ENCODE results near the gene VAT1L.

DNA sequence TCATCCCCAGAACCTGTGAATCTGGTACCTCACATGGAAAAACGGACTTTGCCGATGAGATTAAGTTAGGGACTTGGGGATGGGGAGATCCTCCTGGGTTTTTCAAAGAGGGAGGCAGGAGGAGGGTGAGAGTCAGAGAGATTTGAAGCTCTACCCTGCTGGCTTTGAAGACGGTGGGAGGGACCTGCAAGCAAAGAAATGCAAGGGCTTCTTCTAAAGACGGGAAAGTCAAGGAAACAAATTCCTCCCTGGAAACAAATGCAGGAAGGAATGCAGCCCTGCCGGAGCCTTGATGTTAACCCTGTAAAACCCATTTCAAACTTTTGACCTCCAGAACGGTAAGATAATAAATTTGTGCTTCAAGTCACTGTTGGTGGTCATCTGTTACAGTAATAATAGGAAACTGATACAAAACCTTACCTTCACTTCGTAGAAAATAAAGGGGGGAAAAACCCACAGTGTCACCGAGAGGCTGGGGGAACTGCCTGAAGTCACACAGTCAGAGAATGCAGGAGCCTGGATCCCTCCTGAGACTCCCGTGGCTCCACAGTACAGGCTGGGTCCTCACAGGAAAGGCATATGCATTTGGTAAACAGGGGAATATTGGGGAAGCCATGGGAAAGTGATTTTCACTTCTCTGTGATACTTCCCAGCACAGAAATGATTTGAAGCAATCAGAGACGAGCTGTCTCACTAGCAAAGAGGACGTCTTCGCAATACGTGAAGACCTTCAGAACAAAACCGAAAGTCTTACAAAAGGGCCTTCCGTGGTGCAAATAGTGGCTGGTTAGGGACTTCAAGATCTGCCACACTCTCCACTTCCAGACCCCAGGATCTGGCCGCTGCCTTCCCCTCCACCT lies 175.1 kb downstream of the VAT1L start:
- TF ChIP-seq CTCF (IDR thresholded peaks at IDR 0.05) (no peak), POLR2A (IDR thresholded peaks at IDR 0.05) (no peak)

Data from prostate gland (tissue), 2 donors.